GM21423 (cell line): ENCODE data around the gene CASKIN1.

Experiments used
- ATAC-seq: cut with Tn5 transposase; IDR thresholded peaks from one replicate; pipeline ENCODE4 v1.9.1; 2021; ENCODE audit warnings: mild to moderate bottlenecking, moderate library complexity; ENCODE audit not compliant: unreplicated experiment

Gene CASKIN1

GRCh38 chr16:2178321-2179106 is 17.9 kb downstream of the CASKIN1 start:
- ATAC-seq, result no peak

GRCh38 chr16:2177561-2177960 is 18.8 kb downstream of the CASKIN1 start:
- ATAC-seq, result no peak

GRCh38 chr16:2177101-2177500 is 19.3 kb downstream of the CASKIN1 start:
- ATAC-seq, result no peak

- no peak for ATAC-seq
Measured at GRCh38 chr16:2176047-2176446, 20.4 kb downstream of the CASKIN1 start.

- ATAC-seq, result no peak
Measured at GRCh38 chr16:2175454-2175853, 21.0 kb downstream of the CASKIN1 start.

GRCh38 chr16:2174396-2175131 is 21.8 kb downstream of the CASKIN1 start:
- no peak for ATAC-seq

- no peak for ATAC-seq
Measured at GRCh38 chr16:2173916-2174315, 22.5 kb downstream of the CASKIN1 start.

- ATAC-seq, result no peak
Measured at GRCh38 chr16:2173366-2173765, 23.0 kb downstream of the CASKIN1 start.

GRCh38 chr16:2172688-2173335 is 23.6 kb downstream of the CASKIN1 start:
- no peak for ATAC-seq

GRCh38 chr16:2171601-2172178 is 24.7 kb downstream of the CASKIN1 start:
- ATAC-seq, result no peak

- no peak for ATAC-seq
Measured at GRCh38 chr16:2170587-2171435, 25.6 kb downstream of the CASKIN1 start.

- ATAC-seq, result no peak
Measured at GRCh38 chr16:2170080-2170479, 26.3 kb downstream of the CASKIN1 start.

GRCh38 chr16:2167068-2167638 is 29.3 kb downstream of the CASKIN1 start:
- no peak for ATAC-seq

GRCh38 chr16:2166263-2167067 is 29.9 kb downstream of the CASKIN1 start:
- no peak for ATAC-seq

GRCh38 chr16:2165861-2166260 is 30.5 kb downstream of the CASKIN1 start:
- no peak for ATAC-seq

GRCh38 chr16:2163211-2163881 is 33.1 kb downstream of the CASKIN1 start:
- ATAC-seq, result no peak

GRCh38 chr16:2162676-2163118 is 33.7 kb downstream of the CASKIN1 start:
- no peak for ATAC-seq

GRCh38 chr16:2161911-2162310 is 34.5 kb downstream of the CASKIN1 start:
- ATAC-seq, result no peak
